Activated CD8-positive, alpha-beta memory T cell treated with anti-CD3 and anti-CD28 coated beads, Interleukin-2, amount 50 U/mL, for 4 hours (primary cell): ENCODE measurements around the gene KRTAP10-8.
"Not testable (repeated sequence)": the region's sequence is repeated elsewhere in the genome, so short reads cannot be mapped to it uniquely, and the experiment has no call there.

Experiments used
- DNase-seq: peaks from one replicate; pipeline ENCODE4 v3.0.0-alpha.2; 2020

KRTAP10-8 gene

GRCh38 chr21:44579056-44579832 lies 32.6 kb upstream of the KRTAP10-8 start:
- no peak for DNase-seq

GRCh38 chr21:44579833-44580144 lies 32.1 kb upstream of the KRTAP10-8 start:
- no peak for DNase-seq

GRCh38 chr21:44580231-44580821 lies 31.6 kb upstream of the KRTAP10-8 start, which contains the start of gene KRTAP10-5:
TSS of gene KRTAP10-5 (minus strand) at chr21:44580604. CDS start at chr21:44580578, 26 bp downstream.
- not testable (repeated sequence) for DNase-seq

- DNase-seq: no peak
Observed at GRCh38 chr21:44581158-44581557, 30.7 kb upstream of the KRTAP10-8 start.

- DNase-seq: no peak
Observed at GRCh38 chr21:44582055-44582454, 29.8 kb upstream of the KRTAP10-8 start.

GRCh38 chr21:44583089-44583799 lies 28.6 kb upstream of the KRTAP10-8 start:
- no peak for DNase-seq

GRCh38 chr21:44583800-44584147 lies 28.1 kb upstream of the KRTAP10-8 start:
- no peak for DNase-seq

GRCh38 chr21:44585892-44586291 lies 26.0 kb upstream of the KRTAP10-8 start:
- no peak for DNase-seq

- DNase-seq: no peak
Observed at GRCh38 chr21:44589094-44589493, 22.8 kb upstream of the KRTAP10-8 start.

GRCh38 chr21:44589586-44590305 lies 22.1 kb upstream of the KRTAP10-8 start:
- no peak for DNase-seq

- no peak for DNase-seq
Observed at GRCh38 chr21:44590311-44590721, 21.6 kb upstream of the KRTAP10-8 start.

GRCh38 chr21:44590897-44591800 lies 20.7 kb upstream of the KRTAP10-8 start:
- not testable (repeated sequence) for DNase-seq

- DNase-seq: not testable (repeated sequence)
Observed at GRCh38 chr21:44591801-44592130, 20.1 kb upstream of the KRTAP10-8 start.

GRCh38 chr21:44592446-44593311 lies 19.2 kb upstream of the KRTAP10-8 start, which contains the start of gene KRTAP10-6:
TSS of gene KRTAP10-6 (minus strand) at chr21:44592505. CDS start at chr21:44592484, 21 bp downstream.
- DNase-seq: no peak

GRCh38 chr21:44593598-44594405 lies 18.1 kb upstream of the KRTAP10-8 start:
- DNase-seq: no peak

GRCh38 chr21:44594406-44594916 lies 17.4 kb upstream of the KRTAP10-8 start:
- no peak for DNase-seq

- DNase-seq: no peak
Observed at GRCh38 chr21:44595524-44595923, 16.4 kb upstream of the KRTAP10-8 start.

- DNase-seq: no peak
Observed at GRCh38 chr21:44596068-44596725, 15.7 kb upstream of the KRTAP10-8 start.

GRCh38 chr21:44598061-44598460 lies 13.8 kb upstream of the KRTAP10-8 start:
- DNase-seq: no peak
